Erythroblast (primary cell): ENCODE results near the gene CMIP.

ENCODE experiments used
- GATA1 ChIP-seq: IDR thresholded peaks from 2 replicates; pipeline ENCODE4 v1.6.1; 2011; ENCODE audit warnings: low read depth, mild to moderate bottlenecking, control low read depth, low read length, moderate library complexity
- POLR2A ChIP-seq: IDR thresholded peaks from 2 replicates; pipeline ENCODE4 v1.6.1; 2011; ENCODE audit warnings: mild to moderate bottlenecking, low read length

GRCh38 chr16:81618187-81618586 lies 173.6 kb downstream of the CMIP start:
- TF ChIP-seq POLR2A, result no peak
- no peak for TF ChIP-seq GATA1
